Left ventricle myocardium inferior (tissue), 1 donor: ENCODE results near the gene WDR33. TPM values are rescaled to one million over a fixed set of nuclear protein-coding genes. Genes with fewer than 3 reads are reported as not detected.

Experiments used
- DNase-seq: peaks from one replicate; pipeline ENCODE4 v3.0.0-alpha.2; 2020
- H3K27ac ChIP-seq: fragments of 200-600 bp; replicated peaks from 2 replicates; pipeline ENCODE4 v1.8.0; 2021
- H3K27me3 ChIP-seq: fragments of 200-600 bp; 2 replicates; pipeline ENCODE4 v1.8.0; 2021; ENCODE audit warnings: low read depth
- H3K36me3 ChIP-seq: fragments of 200-600 bp; 2 replicates; pipeline ENCODE4 v1.8.0; 2021
- H3K4me1 ChIP-seq: fragments of 200-600 bp; 2 replicates; pipeline ENCODE4 v1.8.0; 2021
- H3K4me3 ChIP-seq: fragments of 200-600 bp; 2 replicates; pipeline ENCODE4 v1.8.0; 2021; ENCODE audit warnings: mild to moderate bottlenecking, moderate library complexity
- H3K9me3 ChIP-seq: fragments of 200-600 bp; replicated peaks from 2 replicates; pipeline ENCODE4 v1.8.0; 2021
- CTCF ChIP-seq: fragments of 200-600 bp; IDR thresholded peaks from 2 replicates; pipeline ENCODE4 v1.8.0; 2021; ENCODE audit warnings: antibody characterized with exemption, mild to moderate bottlenecking, borderline replicate concordance
- intact Hi-C: fragments of 100-400 bp; cut with micrococcal nuclease; formaldehyde crosslinking; loops from one replicate; pipeline ENCODE4 v1.11.0; 2022
- total RNA-seq: library from RNA; stranded (reverse); fragmentation: NEBNext Ultra II Directional; extraction: Animal tissue kit (Norgen Biotek cat#: 25700); gene quantifications from one replicate; pipeline ENCODE4 v1.2.1, GENCODE V29; 2021
- donor health status: DM: no; HTN: yes; CAD: no; lungs with severe emphysema.

WDR33 gene
- total RNA-seq, 1 donor from 2014 or later = 38.9 TPM

GRCh38 chr2:127713562-127713961 is 97.4 kb downstream of the WDR33 start:
- H3K4me3 ChIP-seq = no peak overlapping the region

GRCh38 chr2:127712999-127713398 is 98.0 kb downstream of the WDR33 start:
- Histone ChIP-seq H3K27ac (no peak overlapping the region), H3K9me3 (no peaks in the 10 kb centered on the region), H3K4me3 (no peak overlapping the region), H3K4me1 (peaks cover 36% of the 10 kb centered on the region), H3K27me3 (no peaks in the 10 kb centered on the region), H3K36me3 (peaks cover 49% of the 10 kb centered on the region)
- DNase-seq = no peak
- no peak for TF ChIP-seq CTCF
- intact Hi-C loops = no loop called here

More at GRCh38 chr2:127713562-127713961, 97.4 kb downstream of the WDR33 start:
- Histone ChIP-seq H3K27me3 (no peaks in the 10 kb centered on the region), H3K9me3 (no peaks in the 10 kb centered on the region), H3K36me3 (peaks cover 48% of the 10 kb centered on the region), H3K27ac (no peak overlapping the region), H3K4me1 (peaks cover 30% of the 10 kb centered on the region)
- DNase-seq = no peak
- intact Hi-C loops = no loop called here
- TF ChIP-seq CTCF = no peak

- Histone ChIP-seq H3K27me3 (no peaks in the 10 kb centered on the region), H3K4me3 (no peak overlapping the region), H3K9me3 (no peaks in the 10 kb centered on the region), H3K36me3 (peaks cover 60% of the 10 kb centered on the region), H3K4me1 (peaks cover 55% of the 10 kb centered on the region), H3K27ac (peak overlapping the region; percentile 37)
- intact Hi-C loops = no loop called here
- no peak for TF ChIP-seq CTCF
- DNase-seq = no peak
Observed at GRCh38 chr2:127709336-127709735, 101.6 kb downstream of the WDR33 start.

- Histone ChIP-seq H3K27ac (peak overlapping the region; percentile 37), H3K9me3 (no peaks in the 10 kb centered on the region), H3K27me3 (no peaks in the 10 kb centered on the region), H3K4me3 (no peak overlapping the region), H3K4me1 (peaks cover 68% of the 10 kb centered on the region), H3K36me3 (peaks cover 51% of the 10 kb centered on the region)
- intact Hi-C loops = no loop called here
- TF ChIP-seq CTCF = no peak
- DNase-seq = no peak
Observed at GRCh38 chr2:127707890-127708648, 102.9 kb downstream of the WDR33 start.

- Histone ChIP-seq H3K27ac (peak overlapping the region; percentile 7), H3K36me3 (peaks cover 47% of the 10 kb centered on the region)
- intact Hi-C loops = no loop called here
Observed at GRCh38 chr2:127706215-127706990, 104.6 kb downstream of the WDR33 start.

More at GRCh38 chr2:127706215-127706990, 104.6 kb downstream of the WDR33 start:
- no peak for DNase-seq
- H3K4me3 ChIP-seq = no peak overlapping the region
- no peaks in the 10 kb centered on the region for H3K9me3 ChIP-seq
- H3K27me3 ChIP-seq = no peaks in the 10 kb centered on the region
- peaks cover 78% of the 10 kb centered on the region for H3K4me1 ChIP-seq
- TF ChIP-seq CTCF = no peak
